HUES6 (cell line): ENCODE results near the gene PAN2.
A peak's percentile ranks its signal among the peaks of the same experiment; 100 is the strongest.

ENCODE experiments used
- H3K27ac ChIP-seq: 2 replicates; pipeline ENCODE4 v1.7.0; 2013; ENCODE audit warnings: low read depth, mild to moderate bottlenecking, low read length, inconsistent platforms
- H3K27me3 ChIP-seq: 2 replicates; pipeline ENCODE4 v1.6.1; 2013; ENCODE audit warnings: low read length; ENCODE audit not compliant: control insufficient read depth, insufficient read depth
- H3K36me3 ChIP-seq: 2 replicates; pipeline ENCODE4 v1.6.1; 2013; ENCODE audit warnings: low read length; ENCODE audit not compliant: control insufficient read depth, insufficient read depth
- H3K4me1 ChIP-seq: 2 replicates; pipeline ENCODE4 v1.6.1; 2013; ENCODE audit warnings: low read length; ENCODE audit not compliant: control insufficient read depth, insufficient read depth
- H3K4me3 ChIP-seq: 2 replicates; pipeline ENCODE4 v1.5.1; 2013; ENCODE audit warnings: low read depth, low read length
- H3K9ac ChIP-seq: one replicate; pipeline ENCODE4 v1.6.1; 2013; ENCODE audit warnings: mild to moderate bottlenecking, low read length
- H3K9me3 ChIP-seq: 2 replicates; pipeline ENCODE4 v1.6.1; 2013; ENCODE audit warnings: low read depth, low read length; ENCODE audit not compliant: control insufficient read depth, insufficient read depth

Gene PAN2

DNA sequence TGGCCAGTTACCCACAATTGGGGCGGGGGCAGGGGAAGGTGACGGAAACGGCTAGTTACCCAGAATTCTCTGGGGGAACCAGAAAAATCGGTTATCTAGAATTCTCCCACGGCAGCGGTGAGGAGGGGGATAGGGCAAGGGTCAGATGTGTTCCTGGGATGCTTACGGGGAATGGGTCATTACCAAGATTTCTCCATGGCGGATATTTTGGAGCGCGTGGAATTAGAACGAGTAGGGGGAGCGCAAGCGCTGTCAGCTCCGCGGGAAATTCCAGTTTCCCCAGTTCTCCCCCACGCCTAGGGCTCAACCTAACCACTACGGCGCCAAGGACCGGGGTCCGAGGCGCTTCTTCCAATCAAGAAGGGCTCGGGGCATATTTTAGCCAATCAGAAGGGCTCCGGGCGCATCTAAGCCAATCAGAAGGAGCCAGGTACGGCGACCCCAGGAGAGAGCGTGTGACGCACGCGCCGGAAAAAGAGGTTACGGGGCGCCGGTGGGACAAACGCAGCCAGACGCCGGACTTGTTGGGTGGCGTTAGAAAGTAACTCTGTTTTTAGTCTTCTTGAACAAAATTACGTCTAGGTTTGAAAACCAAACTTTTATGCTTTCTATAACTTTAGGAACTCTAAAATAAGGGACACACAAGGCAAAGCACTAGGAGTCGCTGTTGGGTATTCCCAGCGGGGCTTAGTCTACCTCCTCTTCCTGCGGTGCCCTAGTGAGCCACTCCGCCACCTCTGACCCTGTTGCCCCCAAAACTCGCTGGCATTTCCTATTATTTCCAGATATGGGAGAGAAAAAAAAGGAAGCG is at the start of gene PAN2:
Gene PAN2 (minus strand): TSS at position 322 of the 811 bp plus-strand sequence. CDS start 906 bp downstream, outside the sequence.
- peak within 1 kb of the TSS; percentile 89 for H3K9ac ChIP-seq
- no peaks in the 10 kb centered on the region for H3K36me3 ChIP-seq
- H3K4me1 ChIP-seq = peaks cover 30% of the 10 kb centered on the region
- H3K4me3 ChIP-seq = peak within 1 kb of the TSS; percentile 73
- H3K27me3 ChIP-seq = no peaks in the 10 kb centered on the region
- H3K9me3 ChIP-seq = no peaks in the 10 kb centered on the region
- peak within 1 kb of the TSS; percentile 58 for H3K27ac ChIP-seq

GRCh38 chr12:56382611-56383010 is 48.8 kb upstream of the PAN2 start:
- Histone ChIP-seq H3K27me3 (no peaks in the 10 kb centered on the region), H3K4me1 (peaks cover 7% of the 10 kb centered on the region), H3K36me3 (no peaks in the 10 kb centered on the region), H3K4me3 (no peak overlapping the region), H3K9ac (no peak overlapping the region), H3K9me3 (no peaks in the 10 kb centered on the region), H3K27ac (no peak overlapping the region)

DNA sequence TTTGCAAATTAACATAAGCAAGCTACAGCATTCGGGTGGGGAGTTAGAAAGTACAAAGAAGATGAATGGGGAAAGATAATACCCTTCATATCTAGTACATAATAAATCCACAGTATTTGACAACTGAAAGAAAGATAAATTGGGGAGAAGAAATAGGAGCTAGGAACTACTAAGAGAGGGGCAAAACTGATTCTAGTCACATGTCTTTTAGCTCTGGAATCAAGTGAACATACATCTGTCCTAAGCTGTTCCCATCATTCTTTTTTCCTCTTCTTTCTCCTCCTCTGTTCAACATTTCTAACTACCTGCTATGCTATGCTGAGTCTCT is 44.2 kb upstream of the PAN2 start:
- H3K9ac ChIP-seq = no peak overlapping the region
- no peaks in the 10 kb centered on the region for H3K36me3 ChIP-seq
- H3K27me3 ChIP-seq = no peaks in the 10 kb centered on the region
- no peak overlapping the region for H3K27ac ChIP-seq
- peaks cover 9% of the 10 kb centered on the region for H3K4me1 ChIP-seq
- H3K9me3 ChIP-seq = no peaks in the 10 kb centered on the region
- no peak overlapping the region for H3K4me3 ChIP-seq

DNA sequence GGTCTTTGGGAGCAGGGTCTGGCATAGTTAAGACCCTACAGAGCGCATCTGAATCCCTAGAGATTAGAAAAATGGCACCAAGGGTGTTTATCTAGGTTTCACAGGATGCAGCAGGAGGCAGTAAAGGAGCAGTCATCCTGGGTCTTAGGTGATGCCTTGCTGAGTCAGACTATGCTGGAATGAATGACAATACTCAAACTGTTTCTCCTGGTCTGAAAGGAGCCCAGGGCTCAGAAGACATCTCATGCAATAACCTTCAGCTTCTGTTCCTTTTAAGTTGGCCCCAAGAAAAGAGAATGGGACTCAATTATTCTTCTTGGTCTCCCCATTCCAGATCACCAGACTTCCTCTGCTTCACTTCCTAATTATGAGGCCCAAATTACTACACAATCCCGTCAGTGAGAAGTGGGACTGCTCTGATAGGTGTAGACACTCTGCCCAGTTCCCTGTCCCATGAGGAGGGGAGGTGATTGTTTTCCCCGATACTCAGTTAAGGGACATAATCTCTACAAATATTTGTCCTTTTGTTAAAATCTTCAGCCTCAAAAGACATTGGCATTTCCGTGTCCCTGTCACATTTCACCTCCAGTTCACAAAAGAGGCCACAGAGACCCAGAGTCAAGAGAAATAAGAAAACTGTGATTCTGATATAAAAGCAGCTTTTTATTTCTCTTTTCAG is 43.6 kb upstream of the PAN2 start:
- H3K9ac ChIP-seq = peak overlapping the region; percentile 25
- H3K36me3 ChIP-seq = no peaks in the 10 kb centered on the region
- no peak overlapping the region for H3K4me3 ChIP-seq
- H3K27ac ChIP-seq = no peak overlapping the region
- H3K27me3 ChIP-seq = no peaks in the 10 kb centered on the region
- H3K9me3 ChIP-seq = no peaks in the 10 kb centered on the region
- H3K4me1 ChIP-seq = peaks cover 9% of the 10 kb centered on the region

DNA sequence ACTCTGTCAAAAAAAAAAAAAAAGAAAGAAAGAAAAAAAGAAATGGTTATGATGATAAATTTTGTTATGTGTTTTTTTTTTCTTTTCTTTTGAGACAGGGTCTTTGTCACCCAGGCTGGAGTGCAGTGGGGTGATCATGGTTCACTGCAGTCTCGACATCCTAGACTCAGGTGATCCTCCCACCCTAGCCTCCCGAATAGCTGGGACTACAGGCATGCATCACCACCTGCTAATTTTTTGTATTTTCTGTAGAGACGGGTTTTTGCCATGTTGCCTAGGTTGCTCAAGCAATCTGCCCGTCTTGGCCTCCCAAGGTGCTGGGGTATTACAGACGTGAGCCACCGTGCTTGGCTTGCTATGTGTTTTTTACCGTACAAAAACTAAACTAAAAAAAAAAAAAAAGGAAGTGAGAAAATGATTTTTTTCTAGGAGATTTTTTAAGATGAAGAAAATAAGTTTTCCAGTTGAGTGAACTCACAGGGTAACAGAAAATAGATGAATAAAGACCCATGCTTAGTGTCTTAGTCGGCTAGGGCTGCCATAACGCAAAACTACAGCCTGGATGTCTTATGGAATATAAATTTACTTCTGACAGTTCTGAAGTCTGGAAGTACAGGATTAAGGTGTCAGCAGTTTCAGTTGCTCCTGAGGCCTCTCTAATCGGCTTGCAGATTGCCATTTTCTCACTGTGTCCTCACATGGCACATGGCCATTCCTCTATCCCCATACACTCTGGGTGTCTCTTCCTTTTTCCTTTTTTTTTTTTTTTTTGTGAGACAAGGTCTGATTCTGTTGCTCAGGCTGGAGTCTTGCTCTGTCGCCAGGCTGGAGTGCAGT is 42.0 kb upstream of the PAN2 start:
- Histone ChIP-seq H3K9ac (no peak overlapping the region), H3K4me3 (no peak overlapping the region), H3K36me3 (no peaks in the 10 kb centered on the region), H3K4me1 (peaks cover 9% of the 10 kb centered on the region), H3K27ac (no peak overlapping the region), H3K9me3 (no peaks in the 10 kb centered on the region), H3K27me3 (no peaks in the 10 kb centered on the region)

DNA sequence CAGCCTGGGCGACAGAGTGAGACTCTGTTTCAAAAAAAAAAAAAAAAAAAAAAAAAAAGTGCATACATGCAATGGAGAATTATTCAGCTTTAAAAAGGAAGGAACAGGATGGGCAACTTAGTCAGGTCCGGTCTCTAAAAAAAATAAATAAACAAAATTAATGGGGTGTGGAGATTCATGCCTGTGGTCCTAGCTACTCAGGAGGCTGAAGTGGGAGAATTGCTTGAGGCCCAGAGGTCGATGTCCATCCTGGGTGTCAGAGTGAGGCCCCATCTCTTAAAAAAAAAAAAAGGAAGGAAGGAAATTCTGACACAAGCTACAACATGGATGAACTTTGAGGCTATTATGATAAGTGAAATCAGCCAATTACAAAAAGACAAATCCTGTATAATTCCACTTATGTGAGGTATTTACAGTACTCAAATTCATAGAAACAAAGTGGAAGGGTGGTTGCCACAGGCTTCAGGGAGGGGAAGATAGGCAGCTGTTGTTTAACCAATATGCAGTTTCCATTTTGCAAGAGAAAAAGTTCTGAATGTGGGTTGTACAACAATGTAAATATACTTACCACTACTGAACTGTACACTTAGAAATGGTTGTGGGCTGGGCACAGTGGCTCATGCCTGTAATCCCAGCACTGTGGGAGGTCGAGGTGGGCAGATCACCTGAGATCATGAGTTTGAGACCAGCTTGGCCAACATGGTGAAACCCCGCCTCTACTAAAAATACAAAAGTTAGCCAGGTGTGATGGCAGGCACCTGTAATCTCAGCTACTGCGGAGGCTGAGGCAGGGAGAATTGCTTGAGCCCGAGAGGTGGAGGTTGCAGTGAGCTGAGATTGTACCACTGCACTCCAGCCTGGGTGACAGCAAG is 41.2 kb upstream of the PAN2 start:
- Histone ChIP-seq H3K36me3 (no peaks in the 10 kb centered on the region), H3K4me1 (peaks cover 9% of the 10 kb centered on the region), H3K27ac (no peak overlapping the region), H3K9me3 (no peaks in the 10 kb centered on the region), H3K9ac (no peak overlapping the region), H3K4me3 (no peak overlapping the region), H3K27me3 (no peaks in the 10 kb centered on the region)

DNA sequence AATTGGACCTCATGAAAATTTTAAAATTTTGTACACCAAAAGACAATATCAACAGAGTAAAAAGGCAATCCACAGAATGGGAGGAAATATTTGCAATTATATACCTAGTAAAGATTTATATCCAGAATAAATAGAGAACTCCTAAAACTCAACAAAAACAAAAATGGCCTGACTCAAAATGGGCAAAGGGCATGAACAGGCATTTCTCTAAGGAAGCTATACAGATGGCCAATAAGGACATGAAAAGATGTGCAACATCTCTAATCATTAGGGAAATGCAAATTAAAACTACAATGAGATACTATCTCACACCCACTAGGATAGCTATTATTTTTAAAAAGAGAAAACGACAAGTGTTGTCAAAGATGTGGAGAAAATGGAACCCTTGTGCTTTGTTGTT is 39.7 kb upstream of the PAN2 start:
- Histone ChIP-seq H3K9me3 (no peaks in the 10 kb centered on the region), H3K27me3 (no peaks in the 10 kb centered on the region), H3K4me3 (no peak overlapping the region), H3K27ac (no peak overlapping the region), H3K4me1 (peaks cover 9% of the 10 kb centered on the region), H3K9ac (no peak overlapping the region), H3K36me3 (no peaks in the 10 kb centered on the region)

GRCh38 chr12:56366948-56367347 is 33.1 kb upstream of the PAN2 start:
- H3K9ac ChIP-seq = no peak overlapping the region
- H3K27me3 ChIP-seq = no peaks in the 10 kb centered on the region; the same call in 1 of the 2 replicates
- H3K9me3 ChIP-seq = no peaks in the 10 kb centered on the region
- H3K4me1 ChIP-seq = no peaks in the 10 kb centered on the region
- no peak overlapping the region for H3K27ac ChIP-seq
- H3K4me3 ChIP-seq = no peak overlapping the region
- no peaks in the 10 kb centered on the region for H3K36me3 ChIP-seq

DNA sequence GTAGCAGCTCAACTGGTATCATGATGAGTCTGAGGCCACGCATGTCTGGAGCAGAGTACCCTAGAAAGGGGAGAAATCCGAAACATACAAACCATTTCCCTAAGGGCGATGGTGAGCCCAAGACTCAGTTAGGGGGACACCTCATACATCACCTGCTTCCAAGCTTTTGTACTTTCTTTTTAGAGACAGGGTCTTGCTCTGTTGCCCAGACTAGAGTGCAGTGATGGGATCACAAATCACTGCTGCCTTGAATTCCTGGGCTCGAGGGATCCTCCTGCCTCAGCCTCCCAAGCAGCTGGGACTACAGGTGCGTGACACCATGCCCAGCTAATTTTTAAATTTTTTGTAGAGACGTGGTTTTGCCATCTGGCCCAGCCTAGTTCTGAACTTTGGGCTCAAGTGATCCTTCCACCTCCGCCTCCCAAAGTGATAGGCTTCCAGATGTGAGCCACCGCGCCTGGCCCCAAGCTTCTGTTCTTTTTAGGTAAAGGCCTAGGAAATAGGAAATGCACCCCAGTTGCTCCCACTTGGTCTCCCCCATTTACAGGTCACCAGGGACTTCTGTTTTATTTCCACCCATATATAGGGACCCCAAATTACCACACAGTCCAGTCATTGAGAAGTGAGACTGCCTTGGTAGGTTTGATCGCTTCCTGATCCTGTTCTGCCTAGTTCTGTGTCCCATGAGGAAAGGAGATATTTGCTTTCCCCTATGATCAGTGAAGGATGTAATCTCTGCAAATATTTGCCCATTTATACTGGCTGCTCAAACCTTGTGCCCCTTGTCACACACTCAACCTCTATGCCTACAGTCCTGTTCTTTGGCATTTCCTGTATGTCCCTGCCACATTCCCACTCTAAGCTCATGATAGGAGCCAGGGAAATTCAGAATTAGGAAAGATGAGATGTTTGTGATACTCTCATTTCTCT is 28.6 kb upstream of the PAN2 start, which contains the start of gene APOF:
Gene APOF (minus strand): TSS at position 728 of the 930 bp plus-strand sequence. CDS start 112 bp downstream, at position 616.
- no peaks in the 10 kb centered on the region for H3K9me3 ChIP-seq
- H3K4me3 ChIP-seq = no peak within 1 kb of the TSS
- no peaks in the 10 kb centered on the region; the same call in 1 of the 2 replicates for H3K27me3 ChIP-seq
- H3K27ac ChIP-seq = no peak within 1 kb of the TSS
- no peak within 1 kb of the TSS for H3K9ac ChIP-seq
- no peaks in the 10 kb centered on the region for H3K36me3 ChIP-seq
- no peaks in the 10 kb centered on the region for H3K4me1 ChIP-seq
